ENCODE results near the gene PIAS2. TPM values are rescaled to one million over a fixed set of nuclear protein-coding genes. Genes with fewer than 3 reads are reported as not detected.

Gene PIAS2
- total and polyA plus RNA-seq, 9 of the 15 experiments (the other 6 are each of a cell fraction or from before 2014, with no cell fraction given), result 2.9 to 23.9 (median 12.0) TPM

GRCh38 chr18:46891742-46892214, 25.5 kb downstream of the PIAS2 start (continued):
- TF ChIP-seq BACH1 (tag; IDR thresholded peaks at IDR 0.05), result no peak
- TF ChIP-seq GTF3C2 (IDR thresholded peaks at IDR 0.05; ENCODE audit: borderline replicate concordance, extremely low read depth, insufficient read length), result no peak
- no peak for TF ChIP-seq DMBX1 (CRISPR knock-in tag; IDR thresholded peaks at IDR 0.05; ENCODE audit: borderline replicate concordance)
- TF ChIP-seq MCM2 (IDR thresholded peaks at IDR 0.05; ENCODE audit: low read depth), result no peak
- TF ChIP-seq, protein P1, sequence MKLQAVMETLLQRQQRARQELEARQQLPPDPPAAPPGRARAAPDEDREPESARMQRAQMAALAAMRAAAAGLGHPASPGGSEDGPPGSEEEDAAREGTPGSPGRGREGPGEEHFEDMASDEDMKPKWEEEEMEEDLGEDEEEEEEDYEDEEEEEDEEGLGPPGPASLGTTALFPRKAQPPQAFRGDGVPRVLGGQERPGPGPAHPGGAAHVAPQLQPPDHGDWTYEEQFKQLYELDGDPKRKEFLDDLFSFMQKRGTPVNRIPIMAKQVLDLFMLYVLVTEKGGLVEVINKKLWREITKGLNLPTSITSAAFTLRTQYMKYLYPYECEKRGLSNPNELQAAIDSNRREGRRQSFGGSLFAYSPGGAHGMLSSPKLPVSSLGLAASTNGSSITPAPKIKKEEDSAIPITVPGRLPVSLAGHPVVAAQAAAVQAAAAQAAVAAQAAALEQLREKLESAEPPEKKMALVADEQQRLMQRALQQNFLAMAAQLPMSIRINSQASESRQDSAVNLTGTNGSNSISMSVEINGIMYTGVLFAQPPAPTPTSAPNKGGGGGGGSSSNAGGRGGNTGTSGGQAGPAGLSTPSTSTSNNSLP (IDR thresholded peaks at IDR 0.05; ENCODE audit: borderline replicate concordance, low read depth, low read length), result no peak
- TF ChIP-seq, protein P2, sequence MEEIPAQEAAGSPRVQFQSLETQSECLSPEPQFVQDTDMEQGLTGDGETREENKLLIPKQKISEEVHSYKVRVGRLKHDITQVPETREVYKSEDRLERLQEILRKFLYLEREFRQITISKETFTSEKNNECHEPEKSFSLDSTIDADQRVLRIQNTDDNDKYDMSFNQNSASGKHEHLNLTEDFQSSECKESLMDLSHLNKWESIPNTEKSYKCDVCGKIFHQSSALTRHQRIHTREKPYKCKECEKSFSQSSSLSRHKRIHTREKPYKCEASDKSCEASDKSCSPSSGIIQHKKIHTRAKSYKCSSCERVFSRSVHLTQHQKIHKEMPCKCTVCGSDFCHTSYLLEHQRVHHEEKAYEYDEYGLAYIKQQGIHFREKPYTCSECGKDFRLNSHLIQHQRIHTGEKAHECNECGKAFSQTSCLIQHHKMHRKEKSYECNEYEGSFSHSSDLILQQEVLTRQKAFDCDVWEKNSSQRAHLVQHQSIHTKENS (CRISPR knock-in tag; IDR thresholded peaks at IDR 0.05), result no peak
- TF ChIP-seq, protein P3, sequence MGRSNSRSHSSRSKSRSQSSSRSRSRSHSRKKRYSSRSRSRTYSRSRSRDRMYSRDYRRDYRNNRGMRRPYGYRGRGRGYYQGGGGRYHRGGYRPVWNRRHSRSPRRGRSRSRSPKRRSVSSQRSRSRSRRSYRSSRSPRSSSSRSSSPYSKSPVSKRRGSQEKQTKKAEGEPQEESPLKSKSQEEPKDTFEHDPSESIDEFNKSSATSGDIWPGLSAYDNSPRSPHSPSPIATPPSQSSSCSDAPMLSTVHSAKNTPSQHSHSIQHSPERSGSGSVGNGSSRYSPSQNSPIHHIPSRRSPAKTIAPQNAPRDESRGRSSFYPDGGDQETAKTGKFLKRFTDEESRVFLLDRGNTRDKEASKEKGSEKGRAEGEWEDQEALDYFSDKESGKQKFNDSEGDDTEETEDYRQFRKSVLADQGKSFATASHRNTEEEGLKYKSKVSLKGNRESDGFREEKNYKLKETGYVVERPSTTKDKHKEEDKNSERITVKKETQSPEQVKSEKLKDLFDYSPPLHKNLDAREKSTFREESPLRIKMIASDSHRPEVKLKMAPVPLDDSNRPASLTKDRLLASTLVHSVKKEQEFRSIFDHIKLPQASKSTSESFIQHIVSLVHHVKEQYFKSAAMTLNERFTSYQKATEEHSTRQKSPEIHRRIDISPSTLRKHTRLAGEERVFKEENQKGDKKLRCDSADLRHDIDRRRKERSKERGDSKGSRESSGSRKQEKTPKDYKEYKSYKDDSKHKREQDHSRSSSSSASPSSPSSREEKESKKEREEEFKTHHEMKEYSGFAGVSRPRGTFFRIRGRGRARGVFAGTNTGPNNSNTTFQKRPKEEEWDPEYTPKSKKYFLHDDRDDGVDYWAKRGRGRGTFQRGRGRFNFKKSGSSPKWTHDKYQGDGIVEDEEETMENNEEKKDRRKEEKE (IDR thresholded peaks at IDR 0.05; ENCODE audit: borderline replicate concordance in 1 of 2, control insufficient read depth in 1 of 2, low read depth in 2 of 2, low read length in 1 of 2), result no peak
- TF ChIP-seq RNF2 (IDR thresholded peaks at IDR 0.05), result no peak
- no peak for TF ChIP-seq NBN (IDR thresholded peaks at IDR 0.05; ENCODE audit: low read depth)
